GM19438 (cell line): ENCODE results near the gene ARHGEF7.
A peak's percentile ranks its signal among the peaks of the same experiment; 100 is the strongest.
"Not testable (repeated sequence)": the region's sequence is repeated elsewhere in the genome, so short reads cannot be mapped to it uniquely, and the experiment has no call there.

Experiments
- ATAC-seq: cut with Tn5 transposase; IDR thresholded peaks from one replicate; pipeline ENCODE4 v1.9.1; 2021; ENCODE audit warnings: low read depth; ENCODE audit not compliant: unreplicated experiment

ARHGEF7 gene

DNA sequence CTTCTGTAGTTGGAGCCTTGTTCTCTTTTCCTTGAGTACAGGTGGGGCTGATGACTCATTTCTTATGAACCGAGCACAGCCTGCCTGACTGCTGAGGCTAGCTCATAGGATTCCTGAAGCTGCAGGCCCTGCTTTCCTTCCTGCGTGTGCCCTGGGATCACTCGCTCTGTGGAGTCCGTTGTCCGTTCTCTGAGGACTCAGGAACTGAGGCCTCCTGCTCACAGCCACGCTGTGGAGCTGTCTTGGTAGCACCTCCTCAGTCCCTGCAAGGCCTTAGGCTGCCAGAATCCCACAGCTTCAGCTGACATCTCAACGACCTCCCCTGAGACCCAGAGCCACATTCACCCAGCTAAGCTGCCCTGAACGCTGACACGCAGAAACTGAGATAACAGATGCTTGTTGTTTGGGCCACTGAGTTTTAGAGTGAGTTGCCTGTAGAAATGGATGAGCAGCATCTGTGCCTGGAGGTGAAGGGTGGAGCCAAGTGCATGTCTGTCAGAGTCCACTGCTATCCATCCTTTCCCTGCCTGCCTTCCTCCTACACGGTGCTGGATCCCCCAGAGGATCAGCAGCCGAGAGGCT lies 72.9 kb downstream of the ARHGEF7 start:
- ATAC-seq, result no peak

DNA sequence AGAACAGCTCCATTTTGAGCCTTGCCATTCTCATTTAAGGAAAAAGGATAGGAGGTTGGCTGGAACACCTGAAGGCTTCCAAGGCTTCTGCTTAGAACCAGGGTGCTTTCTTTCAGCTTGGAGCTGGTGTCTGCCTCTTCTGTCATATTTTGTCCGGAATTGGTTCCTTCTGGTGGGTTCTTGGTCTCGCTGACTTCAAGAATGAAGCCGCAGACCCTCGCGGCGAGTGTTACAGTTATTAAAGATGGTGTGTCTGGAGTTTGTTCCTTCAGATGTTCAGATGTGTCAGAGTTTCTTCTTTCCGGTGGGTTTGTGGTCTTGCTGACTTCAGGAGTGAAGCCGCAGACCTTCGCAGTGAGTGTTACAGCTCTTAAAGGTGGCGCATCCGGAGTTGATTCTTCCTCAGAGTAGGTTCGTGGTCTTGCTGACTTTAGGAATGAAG lies 74.0 kb downstream of the ARHGEF7 start:
- ATAC-seq, result not testable (repeated sequence)

GRCh38 chr13:111189516-111189915 lies 74.4 kb downstream of the ARHGEF7 start:
- not testable (repeated sequence) for ATAC-seq

- ATAC-seq, result not testable (repeated sequence)
These were observed 78.1 kb downstream of the ARHGEF7 start for GRCh38 chr13:111193223-111193622.

GRCh38 chr13:111194651-111195050 lies 79.5 kb downstream of the ARHGEF7 start:
- not testable (repeated sequence) for ATAC-seq

- ATAC-seq, result not testable (repeated sequence)
These were observed 83.7 kb downstream of the ARHGEF7 start for GRCh38 chr13:111198732-111199378.

GRCh38 chr13:111201304-111201940 lies 86.3 kb downstream of the ARHGEF7 start:
- ATAC-seq, result no peak

DNA sequence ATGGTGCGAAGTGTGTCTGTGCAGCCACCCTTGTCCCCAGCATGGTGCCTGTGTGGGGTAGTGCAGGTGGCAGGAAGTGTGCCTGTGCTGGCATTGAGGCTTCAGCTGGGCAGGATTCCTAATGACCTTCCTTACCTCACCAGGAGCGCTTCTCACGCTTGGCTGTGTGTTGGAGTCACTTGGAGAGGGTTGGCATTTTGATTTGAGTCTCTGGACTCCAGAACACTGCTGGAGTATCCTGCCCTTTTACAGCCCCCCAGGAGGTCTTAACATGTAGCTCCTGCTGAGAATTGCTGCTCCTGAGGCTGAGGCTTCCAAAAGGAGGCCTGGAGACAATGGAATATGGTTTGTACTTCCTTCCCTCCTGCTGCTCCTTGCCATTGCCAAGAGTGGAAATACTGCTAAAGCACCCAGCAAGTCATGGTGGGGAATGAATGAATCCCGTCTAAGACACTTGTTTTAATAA lies 87.1 kb downstream of the ARHGEF7 start:
- peak; percentile 2 for ATAC-seq

- ATAC-seq, result peak; percentile 59
These were observed 87.6 kb downstream of the ARHGEF7 start for GRCh38 chr13:111202745-111203144.

GRCh38 chr13:111203736-111204389 lies 88.8 kb downstream of the ARHGEF7 start:
- peak; percentile 44 for ATAC-seq

GRCh38 chr13:111204438-111205177 lies 89.5 kb downstream of the ARHGEF7 start:
- no peak for ATAC-seq

DNA sequence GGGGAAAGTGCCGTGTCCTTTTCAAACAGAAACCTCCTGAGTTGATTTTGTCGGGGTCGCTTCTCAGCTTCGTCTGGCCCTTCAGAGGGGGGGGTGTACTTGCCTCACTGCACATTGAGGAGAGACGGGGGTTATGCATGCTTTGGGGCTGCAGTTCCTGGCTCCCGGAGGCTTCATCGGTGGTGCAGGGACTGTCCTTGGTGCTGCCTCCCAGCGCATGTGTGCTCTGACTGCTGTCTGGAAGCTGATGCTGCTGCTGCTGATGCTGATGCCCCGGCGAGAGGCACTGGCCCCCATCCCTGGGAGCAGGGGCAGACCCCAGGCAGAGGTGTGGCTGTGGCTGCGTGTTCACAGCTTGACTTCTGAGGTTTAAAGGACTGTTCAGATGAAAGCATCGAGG lies 91.0 kb downstream of the ARHGEF7 start:
- ATAC-seq, result no peak

GRCh38 chr13:111209613-111210012 lies 94.5 kb downstream of the ARHGEF7 start:
- ATAC-seq, result no peak

DNA sequence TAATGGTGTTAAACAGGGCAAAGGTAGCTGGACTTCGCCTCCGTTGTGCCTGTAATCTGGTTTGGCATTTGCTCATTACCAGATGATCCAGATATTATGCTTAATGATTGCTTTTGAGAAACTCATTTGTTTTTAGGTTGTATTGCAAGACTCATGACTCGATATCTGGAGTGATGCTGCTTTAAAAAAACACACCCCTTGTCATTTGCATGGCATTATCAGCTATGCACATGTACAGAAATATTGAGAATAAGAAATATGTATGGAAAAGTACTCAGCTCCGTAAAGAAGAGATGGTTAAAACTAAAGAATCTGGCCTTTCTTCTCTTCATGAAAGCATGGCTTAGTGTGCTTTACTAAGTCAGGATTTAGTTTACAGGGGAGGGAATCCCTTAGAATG lies 95.0 kb downstream of the ARHGEF7 start:
- no peak for ATAC-seq

GRCh38 chr13:111210544-111211469 lies 95.7 kb downstream of the ARHGEF7 start:
- ATAC-seq, result no peak

DNA sequence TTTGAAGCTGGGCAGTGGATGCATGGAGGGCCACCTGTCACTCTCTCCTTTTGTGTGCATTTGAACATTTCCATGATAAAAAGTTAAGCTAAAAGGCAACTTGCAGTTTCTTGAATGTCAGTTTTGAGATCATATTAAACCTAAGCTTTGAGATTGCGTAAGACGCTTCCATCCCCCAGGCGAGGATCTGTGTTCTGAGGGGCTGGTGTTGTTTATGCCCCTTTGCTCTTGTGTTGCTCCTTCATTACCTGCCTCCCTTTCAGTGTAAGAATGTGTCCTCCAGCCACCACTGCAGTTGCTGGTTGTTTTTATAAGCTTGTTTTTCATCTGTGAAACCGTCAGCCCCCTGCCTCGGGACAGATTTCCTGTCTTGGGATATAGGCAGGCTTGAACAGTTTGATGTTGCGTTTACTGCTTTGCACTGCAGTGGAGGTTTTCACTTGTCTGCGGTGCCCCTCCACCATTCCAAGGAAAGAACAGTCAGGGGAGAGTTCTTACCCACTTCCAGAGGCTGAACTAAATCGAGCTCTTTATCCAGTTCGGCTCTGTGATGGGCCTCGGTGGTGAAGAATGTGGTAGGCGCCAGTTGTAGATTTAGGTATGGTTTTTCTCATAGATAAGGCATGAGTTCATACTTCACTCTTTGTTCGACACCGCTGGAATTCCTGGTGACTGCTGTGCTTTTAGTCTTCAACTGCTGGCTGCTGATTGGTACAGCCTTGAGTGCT lies 96.8 kb downstream of the ARHGEF7 start:
- ATAC-seq, result no peak

- ATAC-seq, result no peak
These were observed 97.4 kb downstream of the ARHGEF7 start for GRCh38 chr13:111212517-111212873.

DNA sequence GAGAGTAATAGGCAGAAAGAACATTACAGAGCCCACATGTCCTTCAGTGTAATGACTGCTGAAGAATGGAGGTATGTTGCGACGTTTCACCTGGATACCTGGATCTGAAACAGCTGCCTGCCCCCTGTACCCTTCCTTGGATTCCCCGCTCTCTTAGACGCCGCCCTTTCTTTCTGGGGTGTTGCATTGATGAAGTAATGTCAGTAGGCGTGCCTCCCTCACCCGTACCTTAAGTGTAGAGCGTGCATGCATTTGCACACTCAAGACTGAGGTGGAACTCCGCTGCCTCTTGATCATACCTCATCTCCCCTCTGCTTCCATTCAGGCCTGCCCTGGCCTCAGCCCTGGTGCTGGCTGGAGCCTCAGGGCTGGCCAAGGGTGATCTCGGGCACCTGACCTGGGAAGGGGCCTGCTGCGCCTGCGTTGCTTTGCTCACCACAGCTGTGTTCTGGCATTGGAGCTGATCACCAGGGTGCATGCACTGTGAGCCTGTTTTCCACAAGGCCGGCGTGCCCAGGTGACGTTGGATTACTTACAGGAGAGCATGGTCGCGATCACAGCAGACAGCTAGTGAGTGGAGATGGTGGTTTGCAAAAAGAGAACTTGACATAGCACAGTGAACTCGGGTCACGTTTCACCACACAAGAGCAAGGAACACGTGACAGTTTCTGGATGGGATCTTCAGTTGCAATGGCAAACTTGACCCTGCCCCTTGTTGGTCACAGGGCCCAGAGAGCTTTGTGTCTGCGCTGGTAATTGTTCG lies 99.0 kb downstream of the ARHGEF7 start:
- ATAC-seq, result no peak
